H1 (cell line): ENCODE results near the gene KCNJ9. TPM values are rescaled to one million over a fixed set of nuclear protein-coding genes. Genes with fewer than 3 reads are reported as not detected.

Experiments used
- CTCF ChIA-PET: fragments of 300-600 bp; sonication (Branson Sonifier 250); formaldehyde crosslinking; loops from one replicate; lab custom pipeline; 2021; ENCODE audit not compliant: partially characterized antibody; lab: Charles Lee
- POLR2A ChIA-PET: fragments of 300-600 bp; sonication (Branson Sonifier 250); formaldehyde crosslinking; loops from one replicate; lab custom pipeline; 2021; ENCODE audit warnings: inconsistent platforms; ENCODE audit not compliant: partially characterized antibody; lab: Charles Lee
- DNase-seq, 2 experiments: peaks; one replicate each; pipeline versions ENCODE4 v3.0.0 to v3.0.0-alpha.2; 2010 to 2022; ENCODE audit warnings: low spot score in 2 of 2, low read depth in 1 of 2, mixed read lengths in 1 of 2
- FAIRE-seq: peaks from 2 replicates; lab custom pipeline; 2011; peaks lifted over from hg19 to GRCh38; lab: Jason Lieb, UNC
- H2AFZ ChIP-seq: 2 replicates; pipeline ENCODE4 v1.8.1; 2012; ENCODE audit warnings: low read length, inconsistent platforms
- H2AK5ac ChIP-seq: 2 replicates; pipeline ENCODE4 v1.6.1; 2013; ENCODE audit warnings: low read depth, low read length
- H2BK120ac ChIP-seq: replicated peaks from 2 replicates; pipeline ENCODE3; 2013; ENCODE audit warnings: low read depth, low read length, inconsistent platforms
- H2BK12ac ChIP-seq: 2 replicates; pipeline ENCODE4 v1.6.1; 2013; ENCODE audit warnings: low read depth, low read length
- H2BK15ac ChIP-seq: 2 replicates; pipeline ENCODE4 v1.6.1; 2013; ENCODE audit warnings: low read length
- H2BK20ac ChIP-seq: 2 replicates; pipeline ENCODE4 v1.6.1; 2013; ENCODE audit warnings: low read length
- H2BK5ac ChIP-seq: 2 replicates; pipeline ENCODE4 v1.6.1; 2013; ENCODE audit warnings: low read depth, low read length
- H3K14ac ChIP-seq: 2 replicates; pipeline ENCODE4 v1.6.1; 2013; ENCODE audit warnings: inconsistent platforms; ENCODE audit not compliant: insufficient read length
- H3K18ac ChIP-seq: 2 replicates; pipeline ENCODE4 v1.6.1; 2013; ENCODE audit warnings: low read length; ENCODE audit errors: extremely low read depth
- H3K23ac ChIP-seq: 2 replicates; pipeline ENCODE4 v1.6.1; 2013; ENCODE audit warnings: inconsistent platforms; ENCODE audit not compliant: insufficient read length
- H3K23me2 ChIP-seq: 2 replicates; pipeline ENCODE4 v1.6.1; 2013; ENCODE audit warnings: low read depth, low read length
- H3K27ac ChIP-seq: 2 replicates; pipeline ENCODE4 v1.6.1; 2011; ENCODE audit warnings: low read depth, low read length, inconsistent platforms
- H3K27me3 ChIP-seq, 4 experiments: replicated peaks in 1 of 4; 1 replicate in 1 of 4; 2 replicates in 3 of 4; pipeline versions ENCODE4 v1.6.1 to v1.8.1; 2011 to 2013; ENCODE audit warnings: low read length in 3 of 4, mild to moderate bottlenecking in 3 of 4, inconsistent platforms in 2 of 4, mixed read lengths in 2 of 4, moderate library complexity in 1 of 4; ENCODE audit not compliant: control insufficient read depth in 3 of 4, insufficient read depth in 3 of 4; ENCODE audit errors: extremely low read depth in 1 of 4
- H3K36me3 ChIP-seq, 4 experiments: 2 replicates each; pipeline versions ENCODE4 v1.6.1 to v1.8.1; 2011 to 2013; ENCODE audit warnings: mild to moderate bottlenecking in 4 of 4, low read length in 3 of 4, moderate library complexity in 2 of 4, control low read depth in 1 of 4, inconsistent platforms in 1 of 4; ENCODE audit not compliant: insufficient read depth in 4 of 4, control insufficient read depth in 2 of 4
- H3K4ac ChIP-seq: replicated peaks from 2 replicates; pipeline ENCODE3; 2013; ENCODE audit warnings: low read length, low read depth, mixed read lengths, inconsistent platforms; ENCODE audit not compliant: insufficient read length
- H3K4me1 ChIP-seq, 4 experiments: replicated peaks in 1 of 4; 1 replicate in 1 of 4; 2 replicates in 3 of 4; pipeline versions ENCODE4 v1.6.1 to v1.8.1; 2011 to 2013; ENCODE audit warnings: low read length in 3 of 4, inconsistent platforms in 2 of 4, mixed read lengths in 1 of 4; ENCODE audit not compliant: insufficient read depth in 4 of 4, control insufficient read depth in 3 of 4
- H3K4me2 ChIP-seq, 2 experiments: 2 replicates each; pipeline versions ENCODE4 v1.6.1 to v1.8.1; 2011 to 2013; ENCODE audit warnings: low read depth in 2 of 2, low read length in 2 of 2, control low read depth in 1 of 2, inconsistent platforms in 1 of 2, mild to moderate bottlenecking in 1 of 2; ENCODE audit not compliant: insufficient read depth in 1 of 2
- H3K4me3 ChIP-seq, 4 experiments: fragments of 200-600, 300-600 bp in 1 of 4; sonication (generic), shearing (Covaris generic), sonication (Bioruptor Twin) in 1 of 4; 2 replicates each; pipeline versions ENCODE4 v1.5.1 to v1.8.1; 2011 to 2016; ENCODE audit warnings: low read length in 4 of 4, low read depth in 3 of 4, control low read depth in 2 of 4, inconsistent platforms in 2 of 4, mild to moderate bottlenecking in 2 of 4, mixed read lengths in 1 of 4, moderate library complexity in 1 of 4; ENCODE audit not compliant: insufficient read depth in 2 of 4; ENCODE audit errors: extremely low read depth in 1 of 4
- H3K56ac ChIP-seq: replicated peaks from 2 replicates; pipeline ENCODE3; 2013; ENCODE audit warnings: low read depth, mild to moderate bottlenecking, mixed read lengths, low read length, inconsistent platforms; ENCODE audit not compliant: insufficient read length
- H3K79me1 ChIP-seq: 2 replicates; pipeline ENCODE4 v1.6.1; 2013; ENCODE audit warnings: low read depth, low read length, control low read depth
- H3K79me2 ChIP-seq, 2 experiments: 2 replicates each; pipeline versions ENCODE4 v1.6.1 to v1.8.1; 2012 to 2013; ENCODE audit warnings: low read length in 2 of 2, mild to moderate bottlenecking in 2 of 2, inconsistent platforms in 1 of 2; ENCODE audit not compliant: insufficient read depth in 2 of 2, control insufficient read depth in 1 of 2
- H3K9ac ChIP-seq, 4 experiments: replicated peaks in 1 of 4; 1 replicate in 1 of 4; 2 replicates in 3 of 4; pipeline versions ENCODE4 v1.6.1 to v1.8.1; 2011 to 2013; ENCODE audit warnings: low read depth in 3 of 4, low read length in 3 of 4, control low read depth in 2 of 4, mild to moderate bottlenecking in 2 of 4, moderate library complexity in 2 of 4, inconsistent platforms in 1 of 4; ENCODE audit errors: extremely low read depth in 1 of 4
- H3K9me3 ChIP-seq, 2 experiments: 2 replicates each; pipeline versions ENCODE4 v1.6.1 to v1.8.1; 2012 to 2013; ENCODE audit warnings: mild to moderate bottlenecking in 2 of 2, moderate library complexity in 2 of 2, control low read depth in 1 of 2, inconsistent platforms in 1 of 2, low read depth in 1 of 2, low read length in 1 of 2, mixed read lengths in 1 of 2; ENCODE audit not compliant: insufficient read depth in 2 of 2
- H4K20me1 ChIP-seq, 2 experiments: replicated peaks in 1 of 2; 2 replicates each; pipeline versions ENCODE3 to v1.8.1; 2011 to 2013; ENCODE audit warnings: inconsistent platforms in 2 of 2, low read length in 2 of 2, mild to moderate bottlenecking in 1 of 2; ENCODE audit not compliant: insufficient read depth in 2 of 2, control insufficient read depth in 1 of 2
- H4K5ac ChIP-seq: 2 replicates; pipeline ENCODE4 v1.6.1; 2013; ENCODE audit warnings: low read length, low read depth, mixed read lengths, inconsistent platforms; ENCODE audit not compliant: insufficient read length
- H4K8ac ChIP-seq: 2 replicates; pipeline ENCODE4 v1.8.0; 2013; ENCODE audit warnings: mild to moderate bottlenecking, moderate library complexity, low read length, inconsistent platforms; ENCODE audit not compliant: insufficient read depth; ENCODE audit errors: extremely low read depth
- H4K91ac ChIP-seq: replicated peaks from 2 replicates; pipeline ENCODE3; 2013; ENCODE audit warnings: low read length, mixed read lengths, inconsistent platforms; ENCODE audit not compliant: insufficient read length
- FOSL1 ChIP-seq: IDR thresholded peaks from 2 replicates; pipeline ENCODE4 v1.6.1; 2011; ENCODE audit warnings: mild to moderate bottlenecking, low read depth, low read length, moderate library complexity; ENCODE audit not compliant: insufficient read depth
- POLR2A ChIP-seq, 2 experiments: IDR thresholded peaks; 1 replicate in 1 of 2; 2 replicates in 1 of 2; pipeline ENCODE4 v1.6.1; 2011; ENCODE audit warnings: low read depth in 2 of 2, low read length in 2 of 2, mild to moderate bottlenecking in 2 of 2; ENCODE audit errors: control extremely low read depth in 1 of 2
- POLR2AphosphoS5 ChIP-seq: IDR thresholded peaks from 2 replicates; pipeline ENCODE4 v1.6.1; 2011; ENCODE audit warnings: low read depth, low read length
- POU5F1 ChIP-seq: IDR thresholded peaks from 2 replicates; pipeline ENCODE4 v1.6.1; 2011; ENCODE audit warnings: low read depth, mild to moderate bottlenecking, low read length, moderate library complexity
- RBBP5 ChIP-seq: IDR thresholded peaks from 2 replicates; pipeline ENCODE4 v1.7.1; 2012; ENCODE audit warnings: low read depth, mild to moderate bottlenecking, inconsistent platforms, low read length, moderate library complexity, borderline replicate concordance
- SAP30 ChIP-seq: fragments of 300-600 bp; sonication (generic); IDR thresholded peaks from 2 replicates; pipeline ENCODE4 v1.7.1; 2012; ENCODE audit warnings: low read length, moderate library complexity, mild to moderate bottlenecking, inconsistent platforms; ENCODE audit not compliant: insufficient read depth, insufficient replicate concordance
- SP4 ChIP-seq: IDR thresholded peaks from 2 replicates; pipeline ENCODE4 v1.6.1; 2012; ENCODE audit warnings: low read length, inconsistent platforms
- TCF12 ChIP-seq: IDR thresholded peaks from 2 replicates; pipeline ENCODE4 v1.6.1; 2011; ENCODE audit warnings: low read depth, mild to moderate bottlenecking, low read length
- WGBS, 2 experiments: shearing (Covaris generic) in 1 of 2; methylation state at CpG; one replicate each; pipeline versions ENCODE4 v1.1.6 to v1.1.7; 2013 to 2015; ENCODE audit warnings: low lambda C conversion rate in 2 of 2, mixed read lengths in 2 of 2, inconsistent platforms in 1 of 2, low coverage in 1 of 2, missing lambda C conversion rate in 1 of 2; ENCODE audit not compliant: insufficient replicate concordance in 2 of 2, insufficient coverage in 1 of 2, insufficient read length in 1 of 2; ENCODE audit errors: extremely low coverage in 1 of 2, missing lambda C conversion rate in 1 of 2; 5-methylcytosine and 5-hydroxymethylcytosine counted together
- polyA plus RNA-seq, 7 experiments: library from polyadenylated mRNA; depleted of rRNA in 3 of 7; stranded (reverse) in 5 of 7; unstranded in 2 of 7; fragments of >200 nt in 5 of 7; fragments of 200-250 nt in 2 of 7; gene quantifications; 1 replicate in 5 of 7; 2 replicates in 1 of 7; 4 replicates in 1 of 7; pipeline versions ENCODE4 v1.2.1 to v1.2.3, GENCODE V29; 2011 to 2013; ENCODE audit warnings: missing spikeins in 2 of 7, mixed read lengths in 2 of 7
- total RNA-seq: library from RNA; stranded (reverse); fragmentation: NEBNext Ultra II Directional; extraction: Animal tissue kit (Norgen Biotek cat#: 25700); gene quantifications from 2 replicates; pipeline ENCODE4 v1.2.1, GENCODE V29; 2021

Gene KCNJ9
- total and polyA plus RNA-seq, 2 of the 8 experiments (the other 6 are each of a cell fraction or from before 2014, with no cell fraction given), result 0.02 to 0.13 TPM

- Histone ChIP-seq H4K8ac (no peak overlapping the region), H4K91ac (no peak overlapping the region), H3K4me1 (peaks cover 0 to 12% (median 7%) of the 10 kb centered on the region in 4 experiments; a peak in 5 of 7 replicates), H2AFZ (no peak overlapping the region), H3K23me2 (peaks cover 8% of the 10 kb centered on the region), H3K79me1 (no peaks in the 10 kb centered on the region), H2BK5ac (no peak overlapping the region), H3K56ac (no peak overlapping the region), H2BK120ac (no peak overlapping the region), H3K9me3 (no peaks in the 10 kb centered on the region), H3K4me3 (no peak overlapping the region), H4K20me1 (no peaks in the 10 kb centered on the region), H2BK15ac (no peak overlapping the region), H3K14ac (no peak overlapping the region), H3K36me3 (no peaks in the 10 kb centered on the region), H3K79me2 (no peaks in the 10 kb centered on the region), H4K5ac (no peak overlapping the region), H3K9ac (no peak overlapping the region), H3K4me2 (no peak overlapping the region), H2AK5ac (no peak overlapping the region), H3K27me3 (peaks cover 0 to 14% (median 10%) of the 10 kb centered on the region in 4 experiments; a peak in 6 of 7 replicates), H3K18ac (no peak overlapping the region), H3K23ac (no peak overlapping the region), H3K4ac (no peak overlapping the region), H3K27ac (no peak overlapping the region), H2BK12ac (peak overlapping the region; percentile 80; the same call in 1 of the 2 replicates), H2BK20ac (no peak overlapping the region)
- CTCF ChIA-PET, result interaction anchor here (1.0 to 50.1 kb wide), 5 partner anchors 6 to 223 kb away, joined by 3 to 1874 read pairs (median 4); partner anchors contain the start of genes IGSF8, KCNJ10 and KCNJ9
- no peak for TF ChIP-seq RBBP5
- TF ChIP-seq SAP30, result no peak
- no peak for TF ChIP-seq TCF12
- TF ChIP-seq POLR2A (IDR thresholded peaks at IDR 0.05; ENCODE audit: control extremely low read depth in 1 of 2, low read depth in 2 of 2, low read length in 2 of 2), result no peak
- TF ChIP-seq FOSL1, result no peak
- no peak for TF ChIP-seq POLR2AphosphoS5
- no peak for TF ChIP-seq SP4
- TF ChIP-seq POU5F1, result no peak
- POLR2A ChIA-PET, result interaction anchor here (0.7 to 2.6 kb wide), 10 partner anchors 8 to 21 kb away, joined by 3 to 9 read pairs (median 4); no protein-coding TSS in a partner anchor
- WGBS, 2 experiments, result 85% methylated on average over 5 of the region's 5 CpGs; no CpG with 5 or more reads in 1 of the 2 experiments
- no peak for DNase-seq
- no peak for FAIRE-seq
Measured at GRCh38 chr1:160068225-160068624, 13.1 kb upstream of the KCNJ9 start.
